ENCODE measurements around the gene PTPRG.

Gene PTPRG

DNA sequence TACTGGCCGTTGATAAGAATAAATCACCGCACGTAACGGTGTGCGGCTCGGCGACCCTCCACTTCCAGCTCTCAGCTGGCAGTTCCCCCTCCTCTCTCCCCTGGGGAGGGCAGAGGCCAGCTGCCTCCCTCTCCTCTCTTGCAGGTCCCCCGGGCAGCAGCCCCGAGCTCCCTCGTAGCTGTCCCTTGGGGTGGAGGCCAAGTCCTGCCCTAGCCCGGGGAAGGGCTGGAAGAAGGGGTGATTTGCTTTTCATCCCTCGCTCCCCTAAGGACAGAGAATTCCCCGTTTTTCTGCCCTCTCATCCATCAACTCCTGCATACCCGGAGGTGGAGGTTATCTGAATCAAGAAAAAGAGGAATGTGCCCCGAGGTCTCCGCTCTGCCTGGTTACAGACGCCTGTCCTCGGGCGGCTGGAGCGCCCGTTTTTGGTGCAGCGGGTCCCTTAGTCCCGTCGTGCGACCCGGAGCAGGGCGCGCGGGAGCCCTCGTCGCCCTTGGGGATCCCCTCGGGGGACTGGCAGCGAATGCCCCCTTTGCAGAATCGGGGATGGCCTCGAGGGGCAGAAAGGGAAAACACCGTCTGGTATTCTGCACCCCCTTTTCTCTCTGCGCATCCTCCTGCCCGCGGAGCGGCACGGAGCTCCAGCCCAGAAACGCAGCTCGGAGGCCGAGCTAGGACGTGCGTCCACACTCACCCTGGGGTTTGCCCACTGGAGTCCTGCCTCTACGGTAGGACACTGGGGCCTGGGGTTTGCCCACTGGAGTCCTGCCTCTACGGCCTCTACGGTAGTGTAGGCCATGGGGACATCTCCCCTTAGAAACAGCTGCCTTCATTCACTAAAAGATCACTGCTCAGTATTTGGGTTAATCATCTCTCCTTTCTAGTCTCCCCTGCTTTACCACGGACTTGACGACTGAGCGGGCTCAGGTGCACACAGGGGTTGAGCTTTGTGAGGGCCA lies 2.2 kb downstream of the PTPRG start:
- DNase-seq = no peak

GRCh38 chr3:61564395-61565059 lies 3.2 kb downstream of the PTPRG start:
- DNase-seq = no peak

GRCh38 chr3:61565569-61565968 lies 4.2 kb downstream of the PTPRG start:
- no peak for DNase-seq

GRCh38 chr3:61568127-61568526 lies 6.8 kb downstream of the PTPRG start:
- DNase-seq = no peak

GRCh38 chr3:61569856-61570580 lies 8.6 kb downstream of the PTPRG start:
- no peak for DNase-seq

- DNase-seq = no peak
Observed at GRCh38 chr3:61570813-61571212, 9.4 kb downstream of the PTPRG start.

GRCh38 chr3:61571516-61572336 lies 10.4 kb downstream of the PTPRG start:
- DNase-seq = no peak

GRCh38 chr3:61572879-61573278 lies 11.5 kb downstream of the PTPRG start:
- no peak for DNase-seq

GRCh38 chr3:61573441-61573840 lies 12.1 kb downstream of the PTPRG start:
- no peak for DNase-seq

GRCh38 chr3:61574854-61575253 lies 13.5 kb downstream of the PTPRG start:
- no peak for DNase-seq

DNA sequence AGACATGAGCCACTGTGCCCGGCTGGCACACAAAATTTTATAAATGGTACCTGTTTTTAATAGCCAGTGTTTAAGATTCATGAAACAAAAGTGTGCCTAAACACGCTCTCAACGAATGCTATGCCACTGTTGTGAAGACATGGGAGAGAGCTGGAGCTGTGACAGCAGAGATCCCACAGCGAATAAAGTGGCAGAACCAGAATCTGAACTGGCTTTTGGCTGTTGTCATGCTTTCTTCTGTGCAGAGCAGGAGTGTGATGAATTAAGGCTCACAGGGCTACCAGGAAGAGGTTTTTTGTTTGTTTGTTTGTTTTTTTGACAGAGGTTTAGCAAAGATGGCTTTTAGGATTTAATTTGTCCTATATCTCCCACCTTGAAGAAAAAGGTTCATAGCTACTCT lies 14.5 kb downstream of the PTPRG start:
- no peak for DNase-seq

DNA sequence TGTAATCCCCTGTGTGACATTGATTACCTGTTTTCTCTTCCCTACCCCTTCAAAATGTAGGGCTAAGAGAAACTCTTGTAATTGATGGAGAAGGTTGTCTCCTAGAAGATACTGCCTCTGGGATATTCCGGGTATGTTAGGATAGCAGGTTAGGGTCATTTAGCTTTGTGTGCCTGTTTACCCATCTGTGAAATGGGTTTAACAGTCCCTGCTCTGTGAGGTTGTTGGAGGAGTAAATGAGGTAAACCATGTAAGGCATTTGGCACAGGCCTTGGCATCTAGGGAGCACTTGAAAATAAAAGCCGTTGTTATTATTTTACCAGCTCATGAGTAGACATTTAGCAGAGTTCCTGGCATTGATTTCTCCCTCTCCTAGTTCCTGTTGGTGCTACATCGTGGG lies 16.4 kb downstream of the PTPRG start:
- DNase-seq = no peak

DNA sequence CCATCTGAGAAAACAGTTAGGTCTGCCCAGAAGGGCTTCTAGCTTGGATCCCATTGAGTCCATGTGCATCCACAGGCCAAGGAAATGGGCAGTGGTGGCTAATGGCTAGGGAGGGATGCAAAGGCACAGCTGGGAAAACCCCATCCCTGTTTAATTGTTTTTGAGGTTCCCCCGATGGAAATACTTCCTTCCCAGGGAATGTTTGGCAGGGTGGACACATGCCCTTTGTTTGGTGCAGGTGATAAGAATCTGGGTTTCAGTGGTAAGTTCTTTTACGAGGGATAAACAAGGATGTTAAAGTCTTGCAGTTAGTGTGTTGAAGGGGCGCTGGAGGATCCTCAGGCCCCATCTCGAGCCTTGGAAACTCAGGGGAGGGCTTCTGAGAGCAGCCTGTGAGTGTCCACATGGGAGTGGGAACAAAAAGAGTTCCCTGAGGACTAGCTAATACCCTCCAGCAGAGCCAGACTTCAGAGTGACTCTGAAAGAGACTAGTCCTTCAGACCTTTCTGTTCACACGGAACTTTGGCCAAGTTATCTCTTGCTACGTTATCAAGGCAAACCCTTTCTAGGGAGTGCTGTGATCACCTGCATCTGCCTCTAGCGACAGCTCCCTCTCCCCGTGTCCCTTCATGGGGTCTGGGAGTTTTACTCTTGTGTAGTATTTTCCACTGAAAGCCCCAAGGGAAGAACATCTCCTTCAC lies 17.4 kb downstream of the PTPRG start:
- no peak for DNase-seq

GRCh38 chr3:61579685-61580084 lies 18.3 kb downstream of the PTPRG start:
- no peak for DNase-seq

DNA sequence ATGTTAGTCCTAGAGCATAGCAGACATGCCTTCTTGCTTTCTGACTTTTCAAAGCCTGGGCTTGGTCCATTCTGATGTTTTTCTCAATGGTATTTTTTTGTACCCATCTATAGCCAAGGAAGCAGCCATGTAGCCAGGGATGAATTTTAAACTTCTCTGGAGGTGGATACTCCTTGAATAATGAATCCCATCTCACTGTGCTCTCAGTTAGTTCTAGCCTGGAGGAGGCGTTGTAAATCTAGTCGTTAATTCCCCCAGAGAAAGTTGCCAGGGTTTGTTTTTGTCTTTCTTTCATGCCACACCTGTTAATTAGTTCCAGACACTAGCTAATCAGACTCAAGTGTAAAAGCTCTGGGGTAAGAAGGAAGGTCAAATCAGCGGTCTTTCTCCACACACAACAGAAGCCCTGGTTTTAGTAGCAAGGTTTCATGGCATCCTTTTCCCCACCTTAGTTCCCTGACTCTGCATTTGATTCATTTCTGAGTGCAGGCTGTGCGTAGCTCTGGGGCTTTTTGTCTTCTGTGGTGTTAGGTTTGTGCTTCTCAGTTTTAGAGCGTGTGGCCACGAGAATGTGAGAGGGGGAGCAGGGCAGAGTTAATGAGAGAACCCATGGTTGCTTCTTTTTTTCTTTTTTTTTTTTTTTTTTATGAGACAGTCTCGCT lies 19.7 kb downstream of the PTPRG start:
- no peak for DNase-seq

GRCh38 chr3:61582287-61582686 lies 20.9 kb downstream of the PTPRG start:
- no peak for DNase-seq

DNA sequence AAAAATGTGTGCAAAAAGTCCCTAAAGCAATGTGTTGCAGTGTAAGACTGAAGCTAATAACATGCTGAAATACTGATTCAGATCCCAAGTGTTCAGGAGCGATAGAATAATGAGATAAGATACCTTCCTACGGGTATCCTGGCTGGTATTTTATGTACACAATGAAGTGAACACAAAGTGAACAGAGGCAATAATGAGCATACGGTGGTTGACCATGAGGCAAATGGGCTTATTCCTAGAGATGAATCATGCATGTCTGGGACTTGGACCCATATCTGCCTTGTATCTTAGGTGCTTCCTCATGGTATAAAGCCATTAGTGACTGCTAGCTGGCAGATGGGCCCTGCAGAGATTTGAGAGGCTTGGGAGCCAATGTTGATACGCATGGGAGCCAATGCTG lies 21.5 kb downstream of the PTPRG start:
- DNase-seq = no peak

DNA sequence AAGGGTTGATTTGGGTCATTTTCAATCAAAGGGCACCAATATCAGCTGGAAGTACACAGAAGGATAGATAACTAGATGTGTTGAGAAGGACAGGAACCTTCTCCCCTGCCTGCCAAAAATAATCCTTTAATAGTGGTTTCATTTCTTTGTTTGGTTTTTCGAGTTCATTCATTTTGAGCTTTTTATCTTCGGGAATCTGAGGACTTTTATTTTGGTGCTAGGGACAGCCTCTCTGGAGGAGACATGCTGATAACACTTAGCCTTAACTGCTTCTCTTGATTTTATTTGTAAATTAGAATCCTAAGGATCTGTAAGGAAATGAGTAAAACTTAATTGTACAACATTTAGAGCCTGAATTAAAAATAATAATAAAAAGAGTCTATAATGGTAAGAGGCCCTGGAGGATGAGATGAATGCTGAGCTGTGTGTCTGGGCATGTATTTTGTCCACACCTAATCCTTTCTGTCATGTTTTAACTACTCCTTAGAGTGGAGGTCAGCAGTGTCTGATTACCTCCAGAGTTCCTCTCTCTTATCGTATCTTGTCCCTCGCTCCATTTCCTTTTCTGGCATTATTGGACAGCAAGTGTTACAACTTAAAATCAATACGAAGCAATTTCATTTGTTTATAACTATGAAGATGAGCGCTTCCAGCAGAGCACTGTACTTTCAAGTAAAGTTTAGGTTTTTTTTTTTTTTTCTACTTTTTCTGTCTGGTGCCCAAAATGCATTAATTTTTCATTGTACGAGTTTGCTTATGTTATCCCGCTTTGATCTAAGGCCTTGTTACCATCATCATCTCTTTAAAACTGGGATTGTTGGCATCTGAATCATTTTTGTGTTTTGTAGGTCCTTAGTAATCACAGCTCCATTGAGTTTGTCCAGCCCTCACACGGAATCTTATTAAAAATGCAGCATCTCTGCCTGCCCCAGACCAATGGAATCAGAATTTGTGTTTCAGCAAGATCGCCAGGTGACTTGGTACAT lies 22.8 kb downstream of the PTPRG start:
- DNase-seq = no peak

DNA sequence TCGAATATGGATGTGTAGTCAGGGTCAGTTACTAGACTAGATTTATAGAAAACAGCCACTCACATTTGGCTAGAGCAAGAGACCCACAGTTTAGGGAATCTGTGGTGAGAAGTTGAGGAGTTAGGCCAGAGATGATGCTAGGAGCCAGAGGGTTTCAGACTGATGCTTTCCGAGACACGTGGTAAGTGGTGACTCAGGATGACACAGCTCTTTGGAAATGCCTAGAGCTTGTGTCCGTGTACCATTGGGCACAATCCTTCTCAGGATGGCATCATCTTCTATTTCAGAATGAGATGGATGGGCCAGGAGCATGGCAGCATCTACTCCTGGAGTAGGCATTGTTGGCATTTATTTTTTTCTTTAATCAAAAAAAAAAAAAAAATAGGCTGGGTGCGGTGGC lies 28.5 kb downstream of the PTPRG start:
- DNase-seq = no peak

DNA sequence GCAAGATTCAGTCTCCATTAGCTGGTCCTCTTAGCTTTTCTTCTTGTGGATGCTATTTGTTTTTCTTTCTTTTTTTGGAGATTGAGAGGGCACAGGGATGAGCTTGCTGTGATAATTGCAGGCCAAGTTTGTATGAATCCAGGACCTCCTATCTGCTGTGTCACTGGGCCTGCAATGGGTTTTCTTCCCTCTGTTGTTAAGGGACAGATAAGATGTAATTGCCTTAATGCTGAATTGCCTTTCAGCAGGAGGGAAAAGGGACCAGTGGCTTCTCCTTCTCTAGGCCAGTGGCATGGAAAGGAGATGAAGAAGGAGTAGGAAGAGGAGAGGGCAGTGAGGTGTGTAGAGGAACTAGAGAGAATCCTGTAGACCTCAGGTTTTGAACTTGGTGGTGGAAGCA lies 29.9 kb downstream of the PTPRG start:
- DNase-seq = no peak
